ENCODE data around the gene KRT83. TPM values are rescaled to one million over a fixed set of nuclear protein-coding genes. Genes with fewer than 3 reads are reported as not detected.
"Not testable (repeated sequence)": the region's sequence is repeated elsewhere in the genome, so short reads cannot be mapped to it uniquely, and the experiment has no call there.

Gene KRT83
- total RNA-seq, 1 experiment from 2014 or later = 0.05 TPM

DNA sequence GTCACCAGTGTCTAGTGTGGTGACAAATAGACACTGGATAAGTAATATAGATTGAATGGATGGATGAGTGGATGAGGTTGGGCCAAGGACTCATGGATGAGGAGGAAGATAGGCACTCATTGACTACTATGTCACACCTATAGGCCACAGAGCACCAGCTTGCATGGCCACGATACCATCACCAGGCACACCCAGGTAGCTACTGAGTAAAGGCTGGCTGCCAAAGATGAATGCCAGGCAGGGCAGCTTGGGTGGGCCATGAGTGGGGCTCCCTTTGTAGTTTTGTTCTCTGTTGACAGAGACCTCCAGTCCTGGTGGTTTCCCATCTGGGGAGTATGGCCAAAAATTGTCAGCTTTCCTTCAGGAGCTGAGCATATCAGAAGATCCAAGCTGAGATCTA is 11.2 kb upstream of the KRT83 start:
- DNase-seq (ENCODE audit: low spot score) = no peak

DNA sequence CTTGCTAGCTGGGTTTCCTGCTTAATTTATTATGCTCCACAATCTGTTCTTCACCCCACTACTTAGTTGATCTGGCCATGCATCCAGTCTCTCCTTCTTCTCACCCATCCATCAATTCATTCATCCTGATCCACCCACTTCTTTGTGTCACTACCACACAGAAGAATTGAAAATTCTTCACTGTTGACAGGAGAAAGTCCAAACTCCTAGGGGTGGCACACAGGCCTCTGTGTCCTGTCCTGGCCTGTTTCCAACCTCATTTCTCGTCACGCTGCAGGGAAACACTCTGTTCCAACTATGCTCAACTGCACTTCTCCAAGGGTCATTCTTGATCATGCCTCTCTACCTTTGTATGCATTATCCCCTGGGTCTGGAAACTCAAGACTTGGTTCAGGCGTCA is 10.6 kb upstream of the KRT83 start:
- DNase-seq (ENCODE audit: low spot score) = no peak

DNA sequence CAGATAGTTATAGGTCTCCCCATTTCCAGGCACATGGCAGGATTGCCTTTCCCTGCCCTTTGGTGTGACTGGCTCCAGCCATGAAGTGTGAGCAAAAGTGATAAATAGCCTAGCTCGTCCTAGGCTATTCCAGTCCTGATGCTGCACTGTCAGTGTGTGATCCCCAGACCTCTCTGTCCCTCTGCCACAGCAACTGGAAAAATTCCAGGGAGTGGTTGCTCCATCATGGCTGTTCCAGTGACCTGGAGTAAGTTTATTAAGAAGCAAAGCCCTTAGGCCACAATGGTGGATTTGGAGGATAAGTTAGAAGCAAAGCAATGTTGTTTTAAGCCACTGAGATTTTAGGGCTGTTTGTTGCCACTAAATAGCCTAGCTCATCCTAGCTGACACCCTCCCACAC is 9.8 kb upstream of the KRT83 start:
- DNase-seq (ENCODE audit: low spot score) = no peak

DNA sequence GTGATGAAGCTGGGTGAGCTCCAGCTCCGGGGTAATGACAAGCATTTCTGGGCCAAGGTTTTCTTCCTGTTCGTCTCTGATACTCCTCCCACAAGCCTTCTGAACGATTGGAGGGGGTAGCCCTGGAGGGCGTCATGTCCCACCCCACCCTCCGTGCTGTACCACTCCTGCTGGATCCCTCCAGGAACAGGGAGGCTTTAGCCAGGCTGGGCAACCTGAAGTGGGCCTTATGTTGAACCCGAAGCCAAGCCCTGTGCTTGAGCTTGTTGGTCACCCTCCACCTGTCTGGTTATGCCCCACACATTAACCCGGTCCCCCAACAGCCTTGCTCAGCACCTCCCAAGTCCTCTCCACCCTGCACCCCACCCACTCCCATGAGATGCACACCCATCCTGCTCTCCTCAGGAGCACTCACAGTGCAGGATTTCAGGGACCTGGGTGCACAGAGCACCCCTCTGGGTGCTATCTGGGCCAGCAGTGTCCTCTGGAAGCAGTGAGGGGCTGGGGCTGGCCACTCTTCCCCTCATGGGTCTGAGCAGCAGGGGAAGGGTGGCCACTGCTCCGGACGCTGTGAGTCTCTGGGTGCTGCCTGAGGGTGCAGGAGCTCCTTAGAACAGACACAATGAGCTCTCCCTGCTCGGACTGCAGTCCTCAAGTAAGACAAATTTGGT is 6.8 kb upstream of the KRT83 start:
- DNase-seq (ENCODE audit: low spot score) = no peak

DNA sequence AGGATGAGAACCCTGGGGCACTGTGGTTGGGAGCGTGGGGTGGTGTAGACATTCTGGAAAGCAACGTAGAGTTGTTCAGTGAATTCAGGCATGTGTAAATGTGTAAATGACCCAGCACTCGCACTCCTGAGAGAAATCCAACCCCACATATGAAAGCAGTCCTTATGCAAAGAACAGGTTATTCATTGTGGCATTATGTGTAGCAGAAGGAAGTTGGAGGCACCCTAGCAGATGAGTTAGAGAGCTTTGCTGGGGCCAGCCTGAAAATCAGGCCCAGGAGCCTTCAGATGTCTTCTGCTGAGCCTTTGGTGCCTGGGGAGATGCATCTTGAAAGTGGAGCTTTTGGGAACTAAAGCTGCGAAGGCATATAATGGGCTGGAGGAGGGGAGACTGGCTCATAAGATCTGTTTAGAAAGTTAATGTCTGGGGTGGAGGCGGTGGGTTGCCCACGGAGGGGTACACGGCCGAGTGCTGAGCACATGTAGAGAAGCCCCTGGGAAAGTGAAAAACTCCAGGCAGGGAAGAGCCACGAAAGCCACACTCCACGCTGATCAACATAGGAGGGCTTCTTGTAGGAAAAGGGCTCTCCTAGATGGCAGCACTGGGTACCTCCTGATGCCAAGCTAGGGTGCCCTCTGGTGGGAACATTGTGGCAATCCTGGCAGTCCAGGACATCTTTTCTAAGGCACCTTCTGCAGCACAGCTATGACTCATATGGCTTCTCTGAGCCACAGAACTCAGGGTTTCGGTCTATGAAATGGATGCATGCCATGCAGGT is 6.0 kb upstream of the KRT83 start:
- peak; percentile 95 for DNase-seq (ENCODE audit: low spot score)

DNA sequence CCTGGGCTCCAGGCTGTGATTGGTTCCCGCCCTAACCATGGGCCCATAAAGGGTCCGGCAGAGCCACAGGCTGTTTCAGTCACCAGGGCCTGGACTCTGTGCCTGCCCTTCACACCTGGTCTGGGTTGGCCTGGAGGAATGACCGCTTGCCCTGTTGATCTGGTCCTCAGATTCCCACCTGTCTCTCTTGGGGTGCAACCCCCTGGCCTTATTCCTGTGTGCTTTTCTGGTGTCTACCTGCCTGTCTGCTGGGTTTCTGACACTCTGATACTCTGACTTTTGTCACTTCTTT is 2.9 kb upstream of the KRT83 start:
- no peak for DNase-seq (ENCODE audit: low spot score)

DNA sequence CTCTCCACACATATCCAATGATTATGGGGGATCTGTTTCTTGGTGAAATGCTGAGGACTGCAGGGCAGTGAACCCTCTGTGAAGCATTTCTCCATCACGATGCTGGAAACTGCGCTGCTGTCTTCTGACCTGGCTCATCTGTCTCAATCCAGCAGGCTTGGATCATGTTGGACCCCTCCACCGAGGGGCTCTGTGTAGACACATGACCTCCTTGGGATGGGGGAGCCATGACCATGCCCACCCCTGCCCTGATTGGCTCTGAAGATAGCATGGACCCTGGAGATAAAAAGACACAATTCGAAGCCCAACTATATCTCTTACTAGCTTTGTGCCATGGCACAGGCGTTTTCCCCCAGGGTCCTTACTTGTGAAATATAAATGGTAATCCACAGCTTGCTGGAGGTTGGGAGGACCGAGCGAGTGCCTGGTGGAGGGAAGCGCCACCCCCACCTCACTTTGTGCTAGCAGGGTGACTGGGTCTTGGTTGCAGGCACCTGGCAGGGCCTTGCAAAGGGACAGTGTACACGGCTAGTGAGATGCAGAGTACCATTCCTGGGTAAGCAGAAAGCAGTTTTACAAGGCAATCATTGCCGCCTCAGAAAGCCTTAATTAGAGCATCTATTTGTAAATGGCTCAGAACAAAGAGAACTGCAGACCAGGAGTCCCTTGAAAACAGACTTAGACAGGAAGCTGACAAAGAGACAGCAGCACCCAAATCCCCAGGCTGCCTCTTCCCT is 2.4 kb upstream of the KRT83 start:
- no peak for DNase-seq (ENCODE audit: low spot score)

DNA sequence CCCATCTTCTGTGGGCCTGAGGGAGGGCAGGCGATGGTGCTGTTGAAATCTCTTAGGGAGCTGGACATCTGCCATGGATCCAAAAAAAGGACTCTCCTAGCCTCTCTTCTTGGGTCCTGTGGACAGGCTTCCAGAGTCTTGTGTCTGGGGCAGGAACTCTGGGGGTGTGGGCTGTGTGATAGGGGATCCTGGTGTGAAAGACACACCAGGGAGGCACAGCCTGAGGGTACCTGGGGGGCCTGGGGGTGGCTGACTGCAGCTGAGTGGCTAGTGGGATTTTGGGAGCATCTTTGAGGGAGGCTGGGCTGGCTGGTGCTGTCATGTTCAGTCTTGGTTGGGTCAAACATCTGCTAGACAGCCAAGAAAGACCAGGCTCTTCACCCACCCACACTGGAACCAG is 1.8 kb upstream of the KRT83 start:
- DNase-seq (ENCODE audit: low spot score) = no peak

DNA sequence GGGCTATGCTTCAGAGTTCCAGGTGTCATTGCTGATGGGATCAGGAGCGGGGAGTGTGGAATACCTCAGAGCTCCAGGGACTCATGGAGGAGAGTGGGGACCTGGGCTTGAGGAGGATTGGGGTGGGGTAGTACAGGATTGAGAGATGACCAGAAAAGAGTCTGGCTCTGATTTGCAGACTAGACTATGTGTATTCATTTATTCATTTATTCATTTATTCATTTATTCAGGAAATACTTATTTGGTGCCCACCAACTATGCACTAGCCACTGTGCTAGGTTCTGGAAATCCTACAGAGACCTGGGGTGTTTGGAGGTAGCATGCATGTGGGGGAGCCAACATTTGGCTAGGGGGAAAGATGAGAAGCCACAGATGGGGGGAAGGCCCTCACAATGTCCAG is 871 bp upstream of the KRT83 start:
- DNase-seq (ENCODE audit: low spot score) = no peak

DNA sequence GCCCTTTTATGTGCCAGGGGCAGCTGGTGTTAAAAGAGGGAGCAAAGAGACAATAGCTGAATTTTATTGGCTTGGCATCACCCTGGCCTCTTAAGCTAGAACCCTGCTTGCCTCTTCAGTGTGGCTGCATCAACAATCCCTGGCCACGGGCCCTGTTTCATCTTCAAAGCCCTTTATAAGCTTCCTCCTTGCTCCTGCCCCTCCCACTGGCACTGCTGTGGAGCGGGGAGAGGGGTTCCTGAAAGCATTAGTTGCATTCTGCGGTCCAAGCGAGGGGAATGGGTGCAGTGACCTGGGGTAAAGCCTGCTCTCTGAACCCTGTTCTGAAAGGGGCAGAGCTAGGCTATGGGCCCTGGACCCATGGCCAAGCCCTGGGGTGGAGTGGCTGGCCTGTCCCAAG is 220 bp upstream of the KRT83 start:
- DNase-seq (ENCODE audit: low spot score) = no peak

DNA sequence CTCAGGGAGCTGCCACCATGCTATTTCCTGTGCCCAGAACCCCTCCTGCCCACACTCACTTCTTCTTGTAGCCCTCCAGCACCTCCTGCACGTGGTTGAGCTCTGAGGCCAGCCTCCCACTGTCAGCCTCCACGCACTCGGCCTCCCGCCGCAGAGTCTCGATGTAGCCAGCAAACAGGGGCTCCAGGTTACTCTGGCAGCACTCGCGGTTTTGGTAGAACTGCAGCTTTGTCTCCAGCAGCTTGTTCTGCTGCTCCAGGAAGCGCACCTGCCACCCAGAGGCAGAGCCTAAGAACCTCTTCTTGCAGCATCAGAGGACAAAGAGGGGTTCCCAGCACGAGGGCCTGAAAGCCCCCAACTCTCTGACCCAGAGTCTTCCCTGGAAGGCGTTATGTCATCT is 2.1 kb downstream of the KRT83 start:
- DNase-seq (ENCODE audit: low spot score) = no peak

DNA sequence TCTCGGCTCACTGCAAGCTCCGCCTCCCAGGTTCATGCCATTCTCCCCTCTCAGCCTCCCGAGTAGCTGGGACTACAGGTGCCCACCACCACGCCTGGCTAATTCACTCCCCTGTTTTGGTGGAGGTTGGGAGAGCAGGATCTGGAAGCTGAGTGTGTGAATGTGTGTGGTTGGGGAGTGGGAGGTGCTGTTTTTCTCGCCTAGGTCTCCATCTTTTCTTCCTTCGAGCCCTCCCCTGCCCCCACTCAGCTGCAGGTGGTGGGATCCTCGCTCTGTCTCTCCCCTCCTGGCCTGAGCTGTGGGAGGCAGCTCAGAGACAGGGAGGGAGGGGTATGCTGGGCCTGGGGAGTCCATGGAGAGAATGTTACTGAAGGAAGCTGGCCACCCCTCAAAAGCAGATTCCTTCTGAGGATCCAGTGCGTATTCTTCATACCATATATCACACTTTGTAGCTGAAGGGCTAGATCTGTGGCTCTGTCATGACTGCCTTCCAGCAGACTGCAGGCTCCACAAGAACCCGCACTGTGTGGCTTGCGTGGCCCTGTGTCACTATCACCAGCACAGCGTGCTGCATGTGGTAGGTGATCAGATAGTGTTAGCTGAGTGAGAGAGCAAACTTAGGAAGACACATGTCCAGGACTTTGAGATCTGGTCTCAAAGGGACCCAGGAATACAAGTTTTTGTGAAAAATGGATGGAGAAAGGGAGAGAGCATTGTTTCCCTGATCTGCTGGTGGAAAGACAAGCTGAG is 2.8 kb downstream of the KRT83 start:
- no peak for DNase-seq (ENCODE audit: low spot score)

DNA sequence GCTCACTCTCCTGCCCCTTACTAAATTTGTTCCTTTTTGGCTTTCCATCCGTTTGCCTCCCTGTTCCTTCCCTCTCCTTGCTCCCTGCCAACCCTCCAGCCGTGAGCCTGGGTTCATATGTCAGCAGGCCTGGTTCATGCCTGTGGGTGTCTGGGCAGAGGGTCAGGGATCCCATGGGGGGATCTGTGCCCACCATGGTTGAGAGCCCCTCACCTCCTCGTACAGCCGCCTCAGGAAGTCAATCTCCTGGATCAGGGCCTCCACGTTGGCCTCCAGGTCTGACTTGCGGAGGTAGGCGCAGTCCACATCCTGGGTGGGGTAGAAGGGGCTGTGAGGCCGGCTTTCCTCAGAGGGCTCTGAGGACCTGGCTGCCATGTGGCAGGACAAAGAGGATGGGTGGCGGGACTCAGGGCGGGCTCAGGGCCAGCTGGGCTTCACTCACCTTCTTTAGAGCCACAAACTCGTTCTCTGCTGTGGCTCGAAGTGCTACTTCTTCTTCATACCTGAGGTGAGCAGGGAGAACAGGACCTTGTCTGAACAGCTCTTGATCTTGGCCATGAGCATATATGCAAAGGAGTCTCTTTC is 3.6 kb downstream of the KRT83 start:
- no peak for DNase-seq (ENCODE audit: low spot score)

DNA sequence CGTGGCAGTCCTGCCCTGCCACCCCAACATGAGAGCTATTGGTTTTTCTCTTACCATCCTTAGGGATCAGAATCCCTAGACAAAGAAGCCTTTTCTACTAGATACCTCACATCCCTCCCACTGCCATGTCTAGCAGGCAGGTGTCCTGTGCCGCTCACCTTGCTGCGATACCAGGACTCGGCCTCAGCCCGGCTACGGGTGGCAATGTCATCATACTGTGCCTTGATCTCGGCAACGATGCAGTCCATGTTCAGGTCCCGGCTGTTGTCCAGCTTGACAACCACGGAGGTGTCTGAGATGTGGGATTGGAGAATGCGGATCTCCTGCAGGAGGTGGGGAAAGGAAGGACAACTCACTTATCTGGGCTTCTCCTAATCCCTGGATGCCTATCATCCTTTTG is 4.5 kb downstream of the KRT83 start:
- no peak for DNase-seq (ENCODE audit: low spot score)

DNA sequence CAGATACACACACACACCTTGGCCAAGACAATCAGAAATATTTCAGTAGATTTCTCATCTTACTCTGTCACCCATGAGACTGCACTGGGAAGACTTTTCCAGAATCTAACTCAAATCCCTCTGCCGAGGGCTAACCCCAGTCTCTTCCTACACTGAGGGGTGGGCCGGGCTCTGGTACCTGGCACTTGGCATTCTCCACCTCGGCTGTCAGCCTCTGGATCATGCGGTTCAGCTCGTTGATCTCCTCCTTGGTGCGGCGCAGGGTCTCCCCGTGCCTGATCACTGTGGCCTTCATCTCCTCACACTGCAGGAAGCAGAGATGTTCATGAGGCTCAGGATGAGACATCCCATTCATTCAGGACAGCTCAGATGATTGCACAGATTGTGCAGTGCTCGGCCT is 4.9 kb downstream of the KRT83 start:
- no peak for DNase-seq (ENCODE audit: low spot score)

DNA sequence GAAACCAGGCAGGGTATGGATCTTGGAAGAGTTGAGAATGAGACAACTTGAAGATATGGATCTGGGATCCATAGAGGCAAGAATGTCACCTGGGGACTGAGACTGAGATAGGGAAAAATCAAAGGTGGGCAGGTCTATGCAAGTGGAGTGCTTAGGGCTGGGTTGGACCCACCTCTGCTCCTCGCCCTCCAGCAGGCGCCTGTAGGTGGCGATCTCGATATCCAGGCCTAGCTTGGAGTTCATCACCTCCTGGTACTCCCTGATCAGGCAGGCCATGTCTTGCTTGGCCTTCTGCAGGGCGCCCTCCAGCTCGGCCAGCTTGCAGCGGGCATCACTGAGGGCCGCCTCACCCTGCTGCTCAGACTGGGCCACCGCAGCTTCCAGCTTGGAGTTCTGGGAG is 5.5 kb downstream of the KRT83 start:
- not testable (repeated sequence) for DNase-seq (ENCODE audit: low spot score)

DNA sequence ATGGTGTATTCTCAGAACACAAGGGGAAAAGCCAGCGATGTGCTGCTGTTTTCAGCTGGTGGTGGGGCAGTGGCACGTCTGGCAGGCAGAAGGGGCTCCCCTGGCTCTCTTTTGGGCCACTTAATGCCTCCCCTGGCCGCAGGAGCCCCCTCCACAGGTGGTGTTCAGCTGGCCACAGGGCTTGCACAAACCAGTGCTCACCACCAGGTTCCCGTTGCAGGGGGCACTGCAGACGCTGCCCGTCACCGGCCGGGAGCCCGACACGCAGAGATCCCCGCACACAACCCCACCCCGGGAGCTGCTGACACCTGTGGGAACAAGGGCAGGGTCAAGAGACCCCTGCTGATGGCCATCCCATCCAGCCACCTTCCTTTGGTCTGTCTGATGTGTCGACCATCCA is 6.7 kb downstream of the KRT83 start:
- no peak for DNase-seq (ENCODE audit: low spot score)

DNA sequence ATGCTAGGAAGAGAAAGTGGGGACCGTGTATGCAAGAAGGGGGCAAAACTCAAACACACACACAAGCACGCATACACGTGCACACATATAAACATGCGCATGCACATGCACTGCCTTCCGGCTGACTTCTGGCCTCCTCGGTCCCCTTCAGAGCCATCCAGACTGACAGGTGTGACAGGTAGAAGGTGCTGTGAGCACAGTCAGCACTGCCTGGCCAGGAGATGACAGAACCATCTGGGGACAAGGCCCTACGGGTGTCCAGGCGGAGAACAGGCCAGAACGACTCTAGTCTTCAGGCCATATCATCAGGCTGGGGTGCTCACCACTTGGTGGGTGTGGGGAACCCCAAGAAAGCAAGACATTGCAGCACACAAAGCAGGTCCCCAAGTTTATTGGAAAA is 7.3 kb downstream of the KRT83 start:
- DNase-seq (ENCODE audit: low spot score) = no peak

DNA sequence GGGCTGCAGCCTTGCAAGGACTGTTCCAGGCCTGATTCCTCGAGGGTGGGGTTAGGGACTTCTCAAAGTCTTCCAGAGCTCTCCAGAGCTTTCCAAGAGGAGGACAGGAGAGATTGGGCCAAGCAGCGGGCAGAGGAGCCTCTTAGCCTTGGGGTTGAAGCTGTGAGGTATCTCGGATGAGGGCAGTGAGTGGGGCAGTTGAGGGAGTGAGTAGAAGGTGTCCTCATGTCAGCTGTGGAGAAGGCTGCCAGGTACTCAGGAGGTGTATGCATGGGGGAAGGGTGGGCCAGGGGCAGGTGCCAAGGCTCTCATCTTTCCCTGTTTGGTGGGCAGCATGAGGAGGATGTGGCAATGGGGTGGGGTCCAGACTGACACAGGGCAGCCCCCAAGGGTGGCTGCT is 7.7 kb downstream of the KRT83 start:
- DNase-seq (ENCODE audit: low spot score) = no peak

DNA sequence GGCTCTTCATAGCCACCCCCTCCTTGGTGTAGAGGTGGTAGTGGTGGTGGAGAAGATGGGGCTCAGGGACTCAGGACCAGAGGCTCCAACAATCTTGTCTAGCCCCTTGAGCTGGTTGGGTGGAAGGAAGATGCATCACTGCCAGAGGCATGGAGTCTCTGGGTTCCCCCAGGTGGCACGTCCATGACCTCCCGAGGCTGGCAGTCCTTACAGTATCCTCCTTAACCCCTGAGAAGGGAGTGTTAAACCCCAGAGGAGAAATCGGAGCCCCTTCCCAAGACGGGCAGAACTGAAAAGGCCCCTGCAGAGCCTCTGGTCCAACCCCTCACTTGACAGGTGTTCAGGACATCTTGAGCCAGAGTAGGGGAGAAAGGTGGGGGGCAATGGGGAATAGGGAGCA is 9.1 kb downstream of the KRT83 start:
- no peak for DNase-seq (ENCODE audit: low spot score)

DNA sequence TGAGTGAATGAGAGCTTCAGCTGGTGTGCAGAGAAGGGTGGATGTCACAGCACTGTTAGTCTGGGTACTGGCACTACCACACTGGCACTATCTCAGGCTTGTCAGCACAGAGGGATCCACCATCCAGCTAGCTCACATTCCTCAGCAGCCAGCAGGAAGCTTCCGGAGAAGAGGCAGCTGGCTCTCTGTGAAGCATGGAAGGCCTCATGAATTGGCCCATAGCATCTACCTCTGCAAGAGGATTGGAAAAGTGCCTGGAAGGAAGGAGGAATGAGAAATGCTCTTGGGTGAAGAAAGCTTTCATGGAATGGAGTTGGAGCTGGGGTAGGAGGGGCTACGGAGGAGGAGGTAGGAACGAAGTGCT is 9.9 kb downstream of the KRT83 start:
- DNase-seq (ENCODE audit: low spot score) = no peak

DNA sequence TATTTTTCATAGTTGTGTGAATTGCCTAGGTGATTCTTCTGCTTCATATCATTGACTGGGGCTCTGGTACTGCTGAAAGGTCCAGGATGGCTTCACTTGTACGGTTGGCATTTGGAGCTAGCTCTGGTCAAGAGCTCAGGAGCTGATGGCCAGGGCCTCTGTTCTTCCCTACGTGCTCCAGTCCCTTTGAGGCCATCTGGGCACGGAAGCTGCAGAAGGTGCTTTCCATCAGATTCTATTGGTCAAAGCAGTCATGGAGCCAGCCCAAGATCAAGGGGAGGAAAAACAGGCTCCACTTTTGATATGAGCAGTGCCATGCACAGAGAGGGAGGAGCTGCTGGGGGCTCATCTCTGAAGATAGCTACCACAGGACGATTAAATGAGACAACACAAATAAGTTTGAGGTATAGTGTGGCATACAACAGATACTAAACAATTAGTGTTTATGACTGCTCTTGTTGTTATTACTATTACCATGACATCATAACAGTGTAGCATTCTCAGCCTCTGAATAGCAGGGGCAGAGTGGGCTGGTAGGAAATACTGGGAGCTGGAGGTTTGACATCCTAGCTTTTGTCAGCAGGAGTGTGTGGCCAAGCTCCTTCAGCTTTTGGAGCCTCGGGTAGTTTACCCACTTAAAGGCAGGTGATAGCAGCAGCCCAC is 10.4 kb downstream of the KRT83 start:
- no peak for DNase-seq (ENCODE audit: low spot score)

Data from A172 (cell line).